Measurements from ENCODE around the gene CASP12. TPM values are rescaled to one million over a fixed set of nuclear protein-coding genes. Genes with fewer than 3 reads are reported as not detected.

The CASP12 gene
- total RNA-seq, 1 donor from 2014 or later, result not detected

DNA sequence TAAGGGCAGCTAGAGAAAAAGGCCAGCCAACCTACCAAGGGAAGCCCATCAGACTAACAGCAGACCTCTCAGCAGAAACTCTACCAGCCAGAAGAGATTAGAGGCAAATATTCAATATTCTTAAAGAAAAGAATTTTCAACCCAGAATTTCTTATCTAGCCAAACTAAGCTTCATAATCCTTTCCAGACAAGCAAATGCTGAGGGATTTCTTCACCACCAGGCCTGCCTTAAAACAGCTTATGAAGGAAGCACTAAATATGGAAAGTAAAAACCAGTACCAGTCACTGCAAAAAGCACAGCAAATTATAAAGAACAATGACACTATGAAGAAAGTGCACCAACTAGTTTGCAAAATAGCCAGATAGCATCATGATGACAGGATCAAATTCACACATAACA, 30.6 kb upstream of the CASP12 start:
- peaks cover 8% of the 10 kb centered on the region for H3K27me3 Mint-ChIP-seq (ENCODE audit: low read depth)

DNA sequence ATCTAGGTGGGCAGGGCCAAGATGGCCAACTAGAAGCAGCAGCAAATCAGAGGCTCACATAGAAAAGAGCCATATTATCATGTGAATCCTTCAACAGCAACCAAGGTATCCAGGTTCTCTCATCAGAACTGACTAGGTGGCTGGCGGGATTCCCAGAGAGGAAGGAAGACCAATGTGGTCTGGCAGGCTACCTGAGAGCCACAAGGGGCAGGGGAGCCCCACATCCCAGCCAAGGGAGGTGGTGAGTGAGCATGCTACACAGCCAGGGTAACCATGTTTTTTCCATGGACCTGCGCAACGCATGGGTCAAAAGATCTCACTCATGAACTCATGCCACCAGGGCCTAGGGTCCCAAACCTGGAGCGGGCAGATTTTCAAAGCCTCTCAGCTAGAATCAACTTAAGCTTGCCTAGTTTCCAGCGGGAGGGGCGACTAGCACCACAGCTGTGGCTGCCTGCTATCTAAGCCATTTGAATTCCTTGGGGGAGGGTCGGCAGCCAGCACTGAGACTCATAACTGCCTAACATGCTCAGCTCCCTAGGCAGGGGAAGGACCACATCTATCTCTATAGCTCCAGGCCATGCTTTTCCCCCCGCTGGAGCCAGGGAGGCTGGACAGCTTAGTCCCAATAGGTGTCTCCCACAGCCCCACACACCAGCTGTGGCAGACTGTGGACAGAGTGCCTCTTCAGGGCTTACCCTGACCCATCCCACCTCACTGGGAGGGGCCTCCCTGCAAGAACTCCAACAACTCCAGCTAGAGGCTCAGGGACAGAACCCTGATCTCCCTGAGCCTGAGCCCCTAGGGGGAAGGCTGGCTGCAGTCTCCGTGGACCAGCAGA, 28.7 kb upstream of the CASP12 start:
- Mint-ChIP-seq H3K4me3 (ENCODE audit: unreplicated experiment) (no peak overlapping the region), H3K27ac (ENCODE audit: unreplicated experiment) (no peak overlapping the region), H3K9me3 (ENCODE audit: low read depth) (peaks cover 57% of the 10 kb centered on the region), H3K36me3 (ENCODE audit: low read depth) (peaks cover 18% of the 10 kb centered on the region), H3K27me3 (ENCODE audit: low read depth) (peaks cover 11% of the 10 kb centered on the region), H3K4me1 (ENCODE audit: low read depth) (no peaks in the 10 kb centered on the region)
- peak; percentile 41 for DNase-seq (ENCODE audit: low spot score)
- TF ChIP-seq, protein P1, sequence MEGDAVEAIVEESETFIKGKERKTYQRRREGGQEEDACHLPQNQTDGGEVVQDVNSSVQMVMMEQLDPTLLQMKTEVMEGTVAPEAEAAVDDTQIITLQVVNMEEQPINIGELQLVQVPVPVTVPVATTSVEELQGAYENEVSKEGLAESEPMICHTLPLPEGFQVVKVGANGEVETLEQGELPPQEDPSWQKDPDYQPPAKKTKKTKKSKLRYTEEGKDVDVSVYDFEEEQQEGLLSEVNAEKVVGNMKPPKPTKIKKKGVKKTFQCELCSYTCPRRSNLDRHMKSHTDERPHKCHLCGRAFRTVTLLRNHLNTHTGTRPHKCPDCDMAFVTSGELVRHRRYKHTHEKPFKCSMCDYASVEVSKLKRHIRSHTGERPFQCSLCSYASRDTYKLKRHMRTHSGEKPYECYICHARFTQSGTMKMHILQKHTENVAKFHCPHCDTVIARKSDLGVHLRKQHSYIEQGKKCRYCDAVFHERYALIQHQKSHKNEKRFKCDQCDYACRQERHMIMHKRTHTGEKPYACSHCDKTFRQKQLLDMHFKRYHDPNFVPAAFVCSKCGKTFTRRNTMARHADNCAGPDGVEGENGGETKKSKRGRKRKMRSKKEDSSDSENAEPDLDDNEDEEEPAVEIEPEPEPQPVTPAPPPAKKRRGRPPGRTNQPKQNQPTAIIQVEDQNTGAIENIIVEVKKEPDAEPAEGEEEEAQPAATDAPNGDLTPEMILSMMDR (IDR thresholded peaks at IDR 0.05), result no peak

More for the DNA sequence above, 30.6 kb upstream of the CASP12 start:
- Mint-ChIP-seq H3K4me3 (ENCODE audit: unreplicated experiment) (no peak overlapping the region), H3K27ac (ENCODE audit: unreplicated experiment) (no peak overlapping the region), H3K4me1 (ENCODE audit: low read depth) (no peaks in the 10 kb centered on the region), H3K36me3 (ENCODE audit: low read depth) (peaks cover 15% of the 10 kb centered on the region), H3K9me3 (ENCODE audit: low read depth) (peaks cover 54% of the 10 kb centered on the region)
- DNase-seq (ENCODE audit: low spot score), result no peak
- TF ChIP-seq, protein P1 (IDR thresholded peaks at IDR 0.05), result no peak

DNA sequence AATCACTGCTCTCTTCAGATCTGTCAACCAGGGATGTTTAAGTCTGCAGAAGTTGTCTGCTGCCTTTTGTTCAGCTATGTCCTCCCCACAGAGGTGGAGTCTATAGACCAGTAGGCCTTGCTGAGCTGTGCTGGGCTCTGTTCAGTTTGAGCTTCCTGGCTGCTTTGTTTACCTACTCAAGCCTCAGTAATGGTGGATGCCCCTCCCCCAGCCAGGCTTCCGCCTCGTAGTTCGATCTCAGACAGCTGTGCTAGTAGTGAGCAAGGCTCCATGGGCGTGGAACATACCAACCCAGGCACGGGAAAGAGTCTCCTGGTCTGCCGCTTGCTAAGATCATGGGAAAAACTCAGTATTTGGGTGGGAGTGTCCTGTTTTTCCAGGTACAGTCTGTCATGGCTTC, 27.6 kb upstream of the CASP12 start:
- TF ChIP-seq, protein P1 (IDR thresholded peaks at IDR 0.05), result no peak
- Mint-ChIP-seq H3K4me1 (ENCODE audit: low read depth) (no peaks in the 10 kb centered on the region), H3K27me3 (ENCODE audit: low read depth) (peaks cover 11% of the 10 kb centered on the region), H3K4me3 (ENCODE audit: unreplicated experiment) (no peak overlapping the region), H3K27ac (ENCODE audit: unreplicated experiment) (no peak overlapping the region), H3K9me3 (ENCODE audit: low read depth) (peaks cover 49% of the 10 kb centered on the region), H3K36me3 (ENCODE audit: low read depth) (peaks cover 20% of the 10 kb centered on the region)
- peak; percentile 56 for DNase-seq (ENCODE audit: low spot score)

DNA sequence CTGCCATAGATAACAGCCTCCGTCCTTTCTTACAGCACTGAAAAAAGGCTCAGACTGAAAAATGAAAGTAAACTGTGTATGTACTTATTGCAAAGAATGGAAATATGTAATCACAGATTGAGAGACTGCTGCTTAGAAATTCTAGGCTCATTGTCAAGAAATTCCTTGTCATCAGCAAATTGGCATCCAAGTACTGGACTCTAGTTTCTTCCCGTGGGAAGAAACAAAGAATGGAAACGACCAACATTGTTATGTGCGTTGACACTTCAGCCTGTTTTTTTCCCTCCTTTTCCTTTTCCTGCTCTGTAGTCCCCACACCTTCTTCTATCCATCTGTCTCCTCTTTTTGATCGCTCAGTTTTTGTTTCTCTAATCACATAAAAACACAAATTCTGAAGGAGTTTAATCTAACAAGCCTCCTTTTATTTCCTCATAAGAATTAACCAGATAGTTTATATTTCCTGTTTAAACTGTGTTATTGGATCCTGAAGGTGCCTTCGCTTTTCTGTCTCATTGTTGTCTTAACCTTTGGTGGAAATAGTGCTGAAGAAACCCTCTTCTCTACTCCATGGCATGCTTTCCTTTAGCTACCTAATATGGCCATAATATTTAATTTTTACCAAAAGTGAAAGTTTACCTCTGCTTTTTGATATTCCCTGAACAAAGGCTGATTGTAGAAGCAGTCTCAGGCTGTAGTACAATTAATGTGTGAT, 20.0 kb upstream of the CASP12 start:
- Mint-ChIP-seq H3K27ac (ENCODE audit: unreplicated experiment) (peak overlapping the region; percentile 47), H3K27me3 (ENCODE audit: low read depth) (peaks cover 6% of the 10 kb centered on the region), H3K9me3 (ENCODE audit: low read depth) (peaks cover 4% of the 10 kb centered on the region), H3K4me1 (ENCODE audit: low read depth) (peaks cover 15% of the 10 kb centered on the region), H3K4me3 (ENCODE audit: unreplicated experiment) (peak overlapping the region; percentile 29), H3K36me3 (ENCODE audit: low read depth) (peaks cover 3% of the 10 kb centered on the region)
- no peak for DNase-seq (ENCODE audit: low spot score)
- TF ChIP-seq, protein P1 (IDR thresholded peaks at IDR 0.05), result no peak

DNA sequence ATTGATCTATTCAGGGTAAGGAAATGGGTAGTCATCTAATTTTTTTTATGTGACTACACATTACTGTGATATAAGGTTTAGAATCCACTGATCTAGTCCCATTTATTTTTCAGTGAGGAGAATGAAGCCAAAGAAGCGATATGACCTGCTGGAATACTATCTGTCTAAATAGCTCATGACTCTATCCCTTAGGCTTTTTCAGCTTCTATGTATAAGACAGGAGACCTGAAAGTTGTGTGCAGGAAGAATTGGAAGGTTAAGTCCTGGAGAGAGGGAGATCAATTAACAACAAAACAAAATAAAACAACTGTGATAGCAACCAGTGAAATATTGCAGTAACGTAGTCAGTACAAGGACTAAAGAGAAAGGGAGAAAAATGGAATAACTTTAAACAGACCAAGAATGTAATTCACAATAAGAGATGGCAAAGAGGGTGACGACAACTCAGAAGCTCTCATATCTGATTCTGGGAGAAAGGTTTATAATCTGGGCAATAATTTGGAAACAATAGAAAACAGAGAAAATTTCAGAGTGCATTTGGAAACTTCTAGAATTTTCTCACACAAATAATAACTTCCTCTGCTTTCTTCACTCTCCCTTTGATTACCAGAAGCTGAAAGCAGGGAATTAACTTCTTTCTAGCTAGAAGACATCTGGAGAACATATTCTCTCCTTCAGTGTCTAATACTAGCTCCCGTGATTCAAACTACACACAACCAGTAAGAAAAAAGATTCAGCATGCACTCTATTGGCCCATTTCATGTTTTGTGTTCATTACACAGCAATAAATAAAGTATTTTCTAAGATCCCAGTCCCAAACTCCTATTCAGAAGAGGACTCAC, 19.2 kb upstream of the CASP12 start:
- Mint-ChIP-seq H3K4me3 (ENCODE audit: unreplicated experiment) (peak overlapping the region; percentile 8), H3K27me3 (ENCODE audit: low read depth) (peaks cover 3% of the 10 kb centered on the region), H3K36me3 (ENCODE audit: low read depth) (peaks cover 3% of the 10 kb centered on the region), H3K4me1 (ENCODE audit: low read depth) (peaks cover 15% of the 10 kb centered on the region), H3K9me3 (ENCODE audit: low read depth) (no peaks in the 10 kb centered on the region), H3K27ac (ENCODE audit: unreplicated experiment) (peak overlapping the region; percentile 29)
- TF ChIP-seq, protein P1 (IDR thresholded peaks at IDR 0.05), result no peak
- DNase-seq (ENCODE audit: low spot score), result no peak
